Kidney epithelial cell (primary cell): ENCODE data around the gene PRAME. TPM values are rescaled to one million over a fixed set of nuclear protein-coding genes. Genes with fewer than 3 reads are reported as not detected.
A peak's percentile ranks its signal among the peaks of the same experiment; 100 is the strongest.

Experiments
- DNase-seq: peaks from one replicate; pipeline ENCODE4 v3.0.0-alpha.2; 2010; ENCODE audit warnings: low read depth
- H3K27me3 ChIP-seq: 2 replicates; pipeline ENCODE4 v1.6.0; 2011; ENCODE audit warnings: low read length; ENCODE audit not compliant: control insufficient read depth, insufficient read depth
- H3K36me3 ChIP-seq: 2 replicates; pipeline ENCODE4 v1.5.1; 2011; ENCODE audit warnings: low read length; ENCODE audit not compliant: control insufficient read depth, insufficient read depth
- H3K4me3 ChIP-seq: 2 replicates; pipeline ENCODE4 v1.5.1; 2011; ENCODE audit warnings: low read depth, mild to moderate bottlenecking, control low read depth, low read length
- CTCF ChIP-seq: IDR thresholded peaks from 2 replicates; pipeline ENCODE4 v1.5.1; 2011; ENCODE audit warnings: mild to moderate bottlenecking, moderate library complexity, low read length, control low read depth, inconsistent platforms; ENCODE audit not compliant: insufficient read depth, poor library complexity, severe bottlenecking
- total RNA-seq: library from RNA; depleted of rRNA; stranded (reverse); fragments of >200 nt; gene quantifications from 2 replicates; pipeline ENCODE4 v1.2.3, GENCODE V29; 2015

PRAME gene
- total RNA-seq, 1 donor from 2014 or later = 3.8 TPM

DNA sequence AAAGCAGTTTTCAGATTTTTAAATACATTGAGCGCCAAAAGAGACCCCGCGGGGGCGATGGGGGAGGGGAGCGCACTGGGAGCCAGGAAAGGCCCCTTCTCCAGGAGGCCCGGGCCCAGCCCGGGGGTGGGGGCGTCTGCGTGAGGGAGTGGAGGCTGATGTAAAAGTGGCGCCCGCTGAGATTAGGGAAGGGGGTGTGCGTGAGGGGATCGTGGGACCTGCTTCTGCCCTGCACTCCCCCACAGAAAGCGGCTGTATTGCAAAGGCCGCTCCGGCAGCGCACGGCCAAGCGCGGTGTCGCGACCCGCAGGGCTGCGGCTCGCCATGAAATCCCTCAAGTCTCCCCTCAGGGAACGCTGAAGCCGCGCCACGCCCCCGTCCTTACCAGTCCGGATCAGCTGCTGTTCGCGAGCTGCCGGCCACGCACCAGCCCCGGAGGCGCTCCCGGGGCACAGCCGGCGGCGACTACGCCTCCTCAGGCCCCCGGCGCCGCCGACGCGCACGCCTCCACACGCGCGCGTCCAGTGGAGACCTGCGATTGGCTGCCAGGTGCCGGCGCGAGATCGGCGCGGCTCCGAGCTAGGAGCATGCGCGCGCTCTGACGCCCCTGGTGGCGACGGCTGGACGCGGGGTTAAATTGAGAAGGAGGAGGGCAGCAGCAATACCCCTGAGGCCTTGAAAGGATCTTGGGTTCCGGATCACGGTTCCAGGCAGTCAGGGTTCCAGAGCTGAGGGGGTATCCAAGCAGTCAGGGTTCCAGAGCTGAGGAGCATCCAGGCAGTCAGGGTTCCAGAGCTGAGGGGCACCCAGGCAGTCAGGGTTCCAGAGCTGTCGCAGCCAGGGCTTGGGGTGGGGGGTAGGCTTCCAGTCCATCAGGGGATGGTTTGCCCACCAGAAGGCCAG is 50.5 kb downstream of the PRAME start, which contains the start of gene ZNF280B:
Gene ZNF280B (minus strand): TSS at position 469 of the 903 bp plus-strand sequence. CDS start 19,344 bp downstream, outside the sequence.
- H3K36me3 ChIP-seq = no peaks in the 10 kb centered on the region
- H3K4me3 ChIP-seq = peak within 1 kb of the TSS; percentile 63
- peak; percentile 25 for DNase-seq
- H3K27me3 ChIP-seq = no peaks in the 10 kb centered on the region
- peak; percentile 71 for TF ChIP-seq CTCF

- Histone ChIP-seq H3K4me3 (peak overlapping the region; percentile 63), H3K27me3 (no peaks in the 10 kb centered on the region), H3K36me3 (no peaks in the 10 kb centered on the region)
- DNase-seq = no peak
- no peak for TF ChIP-seq CTCF
These were observed 51.3 kb downstream of the PRAME start for GRCh38 chr22:22507743-22508273.

GRCh38 chr22:22506736-22507135 is 52.3 kb downstream of the PRAME start:
- H3K27me3 ChIP-seq = no peaks in the 10 kb centered on the region
- DNase-seq = no peak
- H3K36me3 ChIP-seq = no peaks in the 10 kb centered on the region
- no peak for TF ChIP-seq CTCF
- H3K4me3 ChIP-seq = no peak overlapping the region

- H3K27me3 ChIP-seq = no peaks in the 10 kb centered on the region
These were observed 60.8 kb downstream of the PRAME start for GRCh38 chr22:22498267-22498666.

More at GRCh38 chr22:22498267-22498666, 60.8 kb downstream of the PRAME start:
- Histone ChIP-seq H3K36me3 (no peaks in the 10 kb centered on the region), H3K4me3 (no peak overlapping the region)
- no peak for TF ChIP-seq CTCF
- no peak for DNase-seq

Other genes starting within 250 kb of the PRAME start
- gene ZNF280B, start 50.5 kb downstream of the PRAME start, total RNA-seq = 2.7 and 4.0 TPM in 2 replicates
- not detected in 2 replicates for gene ZNF280A, start 39.0 kb downstream of the PRAME start, total RNA-seq
- not detected in 2 replicates for gene GGTLC2, start 85.3 kb upstream of the PRAME start, total RNA-seq